A204.1 (cell line): ENCODE results near the gene SETD7.
"Not testable (repeated sequence)": the region's sequence is repeated elsewhere in the genome, so short reads cannot be mapped to it uniquely, and the experiment has no call there.

Experiments
- FAIRE-seq: peaks from 2 replicates; lab custom pipeline; 2012; peaks lifted over from hg19 to GRCh38; lab: Jason Lieb, UNC

The SETD7 gene

DNA sequence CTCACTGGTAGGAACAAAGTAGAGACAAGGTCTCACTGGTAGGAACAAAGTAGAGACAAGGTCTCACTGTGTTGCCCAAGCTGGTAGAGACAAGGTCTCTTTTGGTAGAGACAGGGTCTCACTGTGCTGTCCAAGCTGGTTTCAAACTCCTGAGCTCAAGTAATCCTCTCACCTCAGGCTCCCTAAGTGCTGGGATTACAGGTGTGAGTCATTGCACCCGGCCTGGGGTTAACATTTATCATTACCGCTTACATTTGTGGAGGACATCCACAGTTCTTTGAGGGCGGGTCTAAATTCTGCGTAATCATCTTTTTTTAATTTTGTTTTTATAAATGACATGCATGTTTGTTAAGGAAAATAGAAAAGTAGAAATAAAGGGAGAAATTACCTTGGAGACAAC, 90.1 kb downstream of the SETD7 start:
- FAIRE-seq: no peak

DNA sequence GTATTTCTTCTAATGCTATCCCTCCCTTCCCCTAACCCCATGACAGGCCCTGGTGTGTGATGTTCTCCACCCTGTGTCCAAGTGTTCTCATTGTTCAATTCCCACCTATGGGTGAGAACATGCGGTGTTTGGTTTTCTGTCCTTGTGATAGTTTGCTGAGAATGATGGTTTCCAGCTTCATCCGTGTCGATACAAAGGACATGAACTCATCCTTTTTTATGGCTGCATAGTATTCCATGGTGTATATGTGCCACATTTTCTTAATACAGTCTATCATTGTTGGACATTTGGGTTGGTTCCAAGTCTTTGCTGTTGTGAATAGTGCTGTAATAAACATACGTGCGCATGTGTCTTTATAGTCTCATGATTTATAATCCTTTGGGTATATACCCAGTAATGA, 91.5 kb downstream of the SETD7 start:
- not testable (repeated sequence) for FAIRE-seq

DNA sequence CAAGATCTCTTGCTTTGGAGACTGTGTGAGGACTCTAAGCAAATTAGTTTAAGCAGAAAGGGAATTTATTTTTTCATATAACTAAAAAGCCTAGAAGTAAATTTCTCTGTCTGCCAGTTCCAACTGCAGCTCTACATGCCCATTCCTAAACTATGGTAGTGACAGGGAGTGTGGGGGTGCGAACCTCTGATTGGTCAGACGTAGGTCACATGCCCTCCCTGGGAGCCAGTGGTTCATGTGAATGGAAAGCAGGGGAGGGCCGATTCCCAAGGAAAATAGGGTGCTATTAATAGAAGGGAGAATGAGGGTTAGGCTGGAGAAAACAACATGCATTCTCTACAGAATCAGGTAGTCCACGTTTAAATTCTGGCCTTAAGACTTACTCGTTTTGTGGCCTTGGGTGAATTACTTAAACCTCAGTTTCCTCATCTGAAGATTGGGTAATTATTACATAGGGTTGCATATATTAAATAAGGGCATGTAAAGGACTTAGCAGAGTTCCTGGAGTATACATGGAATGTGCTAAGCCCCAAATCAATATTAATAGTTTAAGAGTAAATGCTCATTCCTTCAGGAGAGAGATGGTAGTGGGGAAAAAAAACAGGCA, 94.9 kb downstream of the SETD7 start:
- FAIRE-seq: no peak

DNA sequence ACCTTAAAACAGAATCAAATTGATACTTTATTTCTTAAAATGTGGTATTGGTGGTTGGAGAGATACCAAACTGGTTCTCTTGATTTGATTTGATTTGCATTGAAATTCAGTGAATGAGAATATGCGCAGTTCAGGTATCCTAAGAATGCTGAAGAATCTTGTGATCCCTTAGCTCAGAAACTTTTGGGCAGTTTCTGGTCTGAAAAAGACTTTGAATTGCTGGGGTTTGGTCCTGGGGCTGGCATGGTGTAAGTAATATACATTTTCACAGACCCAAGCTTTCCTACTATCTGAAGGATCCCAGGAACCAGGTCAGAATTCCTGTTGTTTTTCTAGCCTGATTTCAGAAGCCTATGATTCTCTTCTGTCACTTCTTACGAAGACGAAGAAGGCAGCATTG, 95.5 kb downstream of the SETD7 start:
- FAIRE-seq: no peak

DNA sequence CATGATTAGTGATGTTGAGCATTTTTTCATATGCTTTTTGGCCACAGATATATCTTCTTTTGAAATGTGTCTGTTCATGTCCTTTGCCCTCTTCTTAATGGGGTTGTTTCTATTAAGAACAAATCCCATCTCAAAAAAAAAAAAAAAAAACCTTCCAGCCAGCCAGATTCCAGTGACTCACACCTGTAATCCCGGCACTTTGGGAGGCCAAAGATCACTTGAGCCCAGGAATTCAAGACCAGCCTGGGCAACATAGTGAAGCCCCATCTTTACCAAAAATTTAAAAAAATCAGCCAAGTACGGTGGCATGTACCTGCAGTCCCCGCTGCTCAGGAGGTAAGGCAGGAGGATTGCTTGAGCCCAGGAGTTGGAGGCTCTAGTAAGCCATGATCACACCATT, 97.0 kb downstream of the SETD7 start:
- no peak for FAIRE-seq

DNA sequence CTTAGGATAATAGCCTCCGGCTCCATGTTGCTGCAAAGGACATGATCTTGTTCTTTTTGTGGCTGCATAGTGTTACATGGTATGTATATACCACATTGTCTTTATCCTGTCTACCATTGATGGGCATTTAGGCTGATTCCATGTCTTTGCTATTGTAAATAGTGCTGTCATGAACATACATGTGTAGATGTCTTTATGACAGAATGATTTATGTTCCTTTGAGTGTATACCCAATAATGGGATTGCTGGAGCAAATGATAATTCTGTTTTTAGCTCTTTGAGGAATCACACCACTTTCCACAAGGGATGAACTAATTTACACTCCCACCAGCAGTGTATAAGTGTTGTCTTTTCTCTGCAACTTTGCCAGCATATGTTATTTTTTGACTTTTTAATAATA, 97.5 kb downstream of the SETD7 start:
- no peak for FAIRE-seq

DNA sequence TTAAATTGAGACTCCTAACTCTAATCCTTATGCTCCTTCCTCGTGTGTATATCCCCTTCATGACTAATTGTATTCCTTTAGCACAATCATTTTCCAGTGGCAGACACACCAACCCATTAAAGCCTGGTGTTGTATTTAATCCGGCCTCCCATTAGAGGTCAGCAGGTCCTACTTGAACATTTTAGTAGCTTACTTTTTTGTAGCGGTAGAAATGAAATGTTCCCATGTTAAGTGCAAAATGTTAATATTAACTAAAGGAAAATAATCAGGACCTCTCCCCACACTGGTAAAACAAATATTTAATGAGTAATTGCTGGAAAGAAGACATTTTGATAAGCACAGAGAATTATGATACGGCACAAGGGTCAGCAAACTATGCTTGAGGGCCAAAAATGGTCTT, 98.7 kb downstream of the SETD7 start:
- FAIRE-seq: no peak

DNA sequence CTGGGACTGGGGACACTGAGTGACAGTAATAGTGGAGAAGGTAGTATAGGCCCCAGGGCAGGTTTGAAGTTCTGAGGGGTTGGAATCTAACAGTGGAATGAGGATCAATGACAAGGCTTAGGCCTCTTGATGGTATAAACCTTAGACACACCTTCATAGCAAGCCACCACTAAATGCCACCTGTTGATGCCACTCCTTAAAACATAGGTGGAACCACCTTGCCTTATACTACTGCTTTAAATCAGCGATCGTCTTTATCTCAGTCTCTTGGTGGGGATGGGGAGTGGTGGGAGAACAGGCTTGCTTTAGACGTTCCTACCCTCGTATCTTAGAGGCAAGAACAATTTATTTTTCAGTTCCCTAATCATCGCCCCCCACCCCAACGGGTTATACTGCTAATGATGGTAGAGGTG, 100.9 kb downstream of the SETD7 start:
- FAIRE-seq: no peak

DNA sequence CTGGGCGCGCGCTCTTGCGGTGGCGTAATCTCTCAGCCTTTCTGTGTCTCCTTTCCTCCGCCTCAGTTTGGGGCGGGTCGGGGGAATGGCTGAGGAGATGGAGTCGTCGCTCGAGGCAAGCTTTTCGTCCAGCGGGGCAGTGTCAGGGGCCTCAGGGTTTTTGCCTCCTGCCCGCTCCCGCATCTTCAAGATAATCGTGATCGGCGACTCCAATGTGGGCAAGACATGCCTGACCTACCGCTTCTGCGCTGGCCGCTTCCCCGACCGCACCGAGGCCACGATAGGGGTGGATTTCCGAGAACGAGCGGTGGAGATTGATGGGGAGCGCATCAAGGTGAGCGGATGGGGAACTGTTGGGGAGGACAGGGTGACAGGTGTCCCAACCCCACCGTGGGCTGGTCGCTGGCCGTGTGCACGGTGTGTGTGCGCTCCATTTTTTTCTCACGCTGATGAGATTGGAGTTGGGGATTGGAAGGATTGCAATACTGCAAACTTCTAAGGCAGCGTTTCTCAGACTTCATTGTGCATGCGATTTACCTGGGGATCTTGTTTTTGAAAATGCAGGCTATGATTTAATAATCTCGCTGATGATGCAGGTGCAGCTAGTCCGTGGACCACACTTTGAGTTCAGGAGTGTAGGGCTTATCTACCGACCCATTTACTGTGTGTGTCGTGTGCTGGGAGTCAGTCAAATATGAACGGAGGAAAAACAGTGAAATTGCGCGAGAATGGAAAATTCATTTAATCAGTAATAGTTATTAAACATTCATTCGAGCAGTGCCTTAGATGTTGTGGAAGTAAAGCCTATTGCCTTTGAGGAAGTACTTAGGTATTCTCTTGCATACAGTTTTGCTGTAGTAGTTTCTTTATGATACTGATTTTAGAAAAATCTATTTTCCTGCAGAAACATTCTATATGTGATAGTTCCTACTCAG, 101.6 kb downstream of the SETD7 start, which contains the start of gene RAB33B:
TSS of gene RAB33B (plus strand) at position 11 of the 935 bp plus-strand sequence. CDS start at position 86, 75 bp downstream.
- FAIRE-seq: no peak

DNA sequence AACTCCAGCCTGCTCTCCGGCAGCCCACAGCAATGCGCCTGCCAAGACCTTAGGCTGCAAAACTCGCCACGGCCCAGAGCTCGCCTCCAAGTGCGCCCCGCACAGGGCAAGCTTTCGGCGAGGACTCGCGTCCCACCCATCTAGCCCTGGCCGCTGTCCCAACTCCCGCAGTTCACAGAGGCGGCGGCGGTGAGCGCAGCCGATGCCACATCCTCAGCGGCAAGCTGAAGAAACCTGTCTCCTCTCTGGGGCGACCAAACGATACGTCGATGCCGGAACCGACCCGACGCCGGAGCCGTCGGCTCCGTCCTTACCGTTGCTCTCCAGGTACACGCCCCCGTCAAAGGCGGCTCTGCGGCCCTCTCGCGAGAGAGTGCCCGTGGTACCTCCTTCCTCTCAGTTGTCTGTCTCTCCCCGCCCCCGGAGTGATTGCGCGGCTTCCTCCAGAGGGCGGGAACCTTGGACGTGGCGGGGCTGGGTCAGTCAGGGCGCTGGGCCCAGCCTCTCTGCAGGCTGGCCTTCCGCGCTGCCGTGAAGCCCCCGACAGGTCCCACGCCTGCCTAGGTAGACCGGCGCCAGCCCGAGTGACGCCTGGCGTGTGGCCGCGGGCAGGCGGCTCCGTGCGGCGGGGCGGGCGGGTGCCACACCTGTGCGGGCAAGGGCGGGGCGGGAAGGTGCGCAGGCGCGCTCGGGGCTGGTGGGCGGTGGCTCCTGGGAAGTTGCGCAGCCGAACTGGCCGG, 102.5 kb downstream of the SETD7 start:
- peak; percentile 64 for FAIRE-seq

DNA sequence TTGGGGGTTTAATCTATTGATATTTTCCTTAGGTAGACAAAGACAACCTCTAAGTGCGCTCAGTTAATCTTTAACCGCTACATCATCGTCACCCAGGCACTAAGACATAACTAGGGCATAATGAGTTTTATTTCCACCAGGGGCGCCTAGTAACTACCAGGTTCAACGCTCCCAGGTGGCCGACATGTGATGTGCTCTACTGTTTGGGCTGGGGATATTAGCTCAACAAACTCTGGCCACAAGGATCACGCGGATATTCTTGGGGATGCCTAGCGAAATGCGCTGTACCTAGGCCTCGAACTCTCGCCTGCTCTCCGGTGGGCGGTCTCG, 103.0 kb downstream of the SETD7 start:
- FAIRE-seq: no peak

DNA sequence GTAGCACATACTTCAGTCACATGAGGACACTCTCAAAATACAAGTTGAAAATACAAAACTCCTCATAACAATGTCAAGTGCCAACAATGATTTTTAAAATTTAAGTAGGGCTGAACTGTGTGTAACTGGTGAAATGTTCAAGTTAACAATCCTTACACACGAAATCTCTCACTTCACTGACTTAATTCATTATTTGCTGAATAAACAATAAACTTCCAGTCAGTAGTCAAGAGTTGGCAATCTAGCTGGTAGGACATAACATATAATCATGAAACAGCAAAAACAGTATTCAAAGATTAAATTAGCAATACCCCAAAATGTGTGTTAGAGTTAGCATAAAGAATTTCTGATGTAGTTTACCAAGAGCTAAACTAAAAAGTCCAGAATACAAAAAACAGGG, 104.0 kb downstream of the SETD7 start:
- no peak for FAIRE-seq

DNA sequence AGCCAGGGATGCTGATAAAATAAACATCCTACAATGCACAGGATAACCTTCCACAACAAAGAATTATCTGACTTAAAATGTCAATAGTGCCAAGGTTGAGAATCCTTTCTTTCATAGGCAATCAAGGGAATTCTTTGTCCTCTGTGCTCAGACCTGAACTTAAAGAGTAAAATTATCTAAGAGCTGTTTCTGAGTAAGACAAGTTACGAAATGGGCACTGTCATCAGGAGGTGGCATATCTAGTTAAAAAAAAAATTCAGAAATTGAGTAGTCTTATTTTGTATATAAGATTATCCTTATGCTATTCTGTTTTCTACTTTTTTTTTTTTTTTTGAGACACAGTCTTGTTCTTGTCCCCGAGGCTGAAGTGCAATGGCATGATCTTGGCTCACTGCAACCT, 105.4 kb downstream of the SETD7 start:
- no peak for FAIRE-seq

DNA sequence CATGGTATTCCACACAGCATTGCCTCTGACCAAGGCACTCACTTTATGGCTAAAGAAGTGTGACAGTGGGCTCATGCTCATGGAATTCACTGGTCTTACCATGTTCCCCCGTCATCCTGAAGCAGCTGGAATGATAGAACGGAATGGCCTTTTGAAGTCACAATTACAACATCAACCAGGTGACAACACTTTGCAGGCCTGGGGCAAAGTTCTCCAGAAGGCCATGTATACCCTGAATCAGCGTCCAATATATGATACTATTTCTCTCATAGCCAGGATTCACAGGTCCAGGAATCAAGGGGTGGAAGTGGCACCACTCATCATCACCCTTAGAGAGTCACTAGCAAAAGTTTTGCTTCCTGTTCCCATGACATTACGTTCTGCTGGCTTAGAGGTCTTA, 108.9 kb downstream of the SETD7 start:
- not testable (repeated sequence) for FAIRE-seq
